ENCODE data around the gene NEIL1.

The NEIL1 gene

GRCh38 chr15:75389791-75390382, 43.0 kb downstream of the NEIL1 start:
- no peak for DNase-seq

- DNase-seq: no peak
Measured at GRCh38 chr15:75397494-75397893, 50.7 kb downstream of the NEIL1 start.

GRCh38 chr15:75403892-75404291, 57.1 kb downstream of the NEIL1 start:
- no peak for DNase-seq
